Fibroblast of peridontal ligament (primary cell): ENCODE results near the gene RASAL3.
"Not testable (repeated sequence)": the region's sequence is repeated elsewhere in the genome, so short reads cannot be mapped to it uniquely, and the experiment has no call there.

Experiments used
- DNase-seq: peaks from one replicate; pipeline ENCODE4 v3.0.0-alpha.2; 2010; ENCODE audit errors: extremely low read depth

RASAL3 gene

DNA sequence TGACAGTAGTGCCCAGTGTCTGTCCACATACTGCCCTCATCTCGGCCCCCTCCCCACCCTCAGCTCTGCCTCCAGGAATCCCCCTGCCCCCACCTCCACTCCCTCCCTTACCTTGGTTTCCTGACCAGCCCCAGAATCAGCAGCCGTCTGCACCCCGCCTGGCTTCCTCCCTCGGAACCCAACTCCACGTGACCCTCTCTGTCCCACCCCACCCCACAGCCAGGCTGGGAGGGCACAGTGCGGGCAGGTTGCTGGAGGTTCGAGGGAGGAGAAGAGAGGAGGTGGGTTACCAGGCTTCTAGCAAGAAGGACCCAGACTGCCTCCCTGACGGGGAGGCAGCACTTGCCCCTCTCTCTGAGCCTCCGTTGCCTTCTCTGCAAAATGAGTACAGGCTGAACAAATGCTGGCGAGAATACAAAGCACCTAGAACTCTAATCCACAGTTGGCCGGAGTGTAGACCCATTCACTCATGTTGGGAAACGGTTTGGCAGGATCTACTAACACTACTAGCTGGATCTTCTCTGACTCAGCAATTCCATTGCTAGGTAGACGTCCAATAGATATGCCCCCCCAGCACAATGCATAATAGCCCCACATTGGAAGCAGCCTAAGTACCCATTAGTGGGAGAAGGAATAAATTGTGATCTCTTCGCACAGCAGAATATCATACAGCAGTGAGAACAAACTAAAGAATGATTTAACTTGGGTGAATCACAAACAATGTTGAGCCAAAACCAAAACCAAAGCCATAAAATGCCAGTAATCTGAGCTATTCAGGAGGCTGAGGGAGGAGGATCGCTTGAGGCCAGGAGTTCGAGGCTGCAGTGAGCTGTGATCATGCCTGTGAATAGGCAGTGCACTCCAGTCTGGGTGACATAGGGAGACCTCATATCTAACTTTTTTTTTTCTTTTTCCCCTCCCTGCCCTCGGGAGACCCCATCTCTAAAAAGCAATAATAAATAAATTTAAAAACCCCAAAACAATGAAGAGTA lies at the start of gene RASAL3:
Gene RASAL3 (minus strand): TSS at position 151 of the 992 bp plus-strand sequence. CDS start 186 bp downstream, outside the sequence.
- no peak for DNase-seq

DNA sequence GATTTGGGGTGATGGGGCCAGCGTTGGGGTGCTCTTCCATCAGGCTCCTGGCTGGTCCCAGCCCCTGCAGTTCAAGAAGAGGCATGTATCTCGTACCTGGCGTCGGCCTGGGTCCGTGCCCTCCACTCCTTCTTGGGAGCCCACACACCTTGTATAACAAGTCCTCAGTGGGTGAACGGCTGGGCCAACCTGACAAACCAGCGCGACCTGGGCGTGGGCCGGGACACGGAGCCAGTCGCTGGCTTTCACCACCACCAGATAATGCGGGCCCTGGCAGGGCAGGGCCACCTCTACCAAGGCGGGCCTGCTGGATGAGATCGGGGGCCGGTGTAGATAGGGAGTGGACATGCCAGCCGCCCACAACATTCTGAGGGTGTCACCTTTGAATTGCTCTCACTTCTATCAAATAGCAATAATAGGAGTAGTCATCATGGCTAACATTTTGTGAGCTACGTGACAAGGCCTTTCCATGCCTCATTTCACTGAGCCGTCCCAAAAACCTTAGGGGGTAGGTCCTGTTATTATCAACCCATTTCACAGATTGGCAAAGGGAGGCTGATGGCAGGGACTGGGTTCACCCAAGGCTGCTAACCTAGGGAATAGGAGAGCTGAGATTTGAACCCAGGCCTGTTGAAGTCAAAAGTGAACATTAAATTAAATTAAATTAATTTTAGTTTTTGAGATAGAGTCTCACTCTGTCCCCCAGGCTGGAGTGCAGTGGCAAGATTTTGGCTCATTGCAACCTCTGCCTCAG lies 47.5 kb upstream of the RASAL3 start:
- DNase-seq, result no peak

DNA sequence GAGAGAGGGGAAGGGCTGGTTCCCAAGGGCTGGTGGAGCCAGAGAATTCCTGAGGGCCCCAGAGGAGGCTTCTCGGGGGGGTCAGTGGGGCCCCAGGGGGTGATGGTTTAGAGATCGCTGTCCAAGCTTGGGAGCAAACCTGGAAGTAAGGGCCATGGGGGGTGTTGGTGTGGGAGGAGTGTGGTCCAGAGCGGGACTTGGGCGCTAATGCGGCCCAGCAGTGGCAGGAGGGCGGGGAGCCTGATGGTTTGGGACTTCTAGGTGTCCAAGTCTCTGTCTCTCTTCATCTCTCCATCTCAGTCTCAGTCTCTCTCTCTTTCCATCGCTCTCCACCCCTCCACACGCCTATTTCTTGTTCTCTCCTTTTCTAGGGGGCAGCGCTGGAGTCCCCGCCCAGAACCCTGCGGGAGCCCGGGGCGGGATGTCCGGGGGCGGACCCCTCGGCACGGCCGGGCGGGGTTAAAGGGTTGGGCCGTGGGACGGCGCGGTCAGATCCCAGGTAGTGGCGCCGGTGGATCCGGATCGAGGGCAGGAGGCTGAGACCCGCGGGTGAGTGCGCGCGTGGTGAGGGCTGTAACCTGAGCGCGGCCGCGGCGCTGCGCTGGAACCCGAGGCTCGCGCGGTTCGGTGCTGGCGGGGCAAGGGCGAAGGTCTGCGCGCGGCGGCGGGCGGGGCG lies 43.8 kb upstream of the RASAL3 start, which contains the start of gene CYP4F22:
Gene CYP4F22 (plus strand): TSS at position 491 of the 676 bp plus-strand sequence. CDS start 16,812 bp downstream, outside the sequence.
- no peak for DNase-seq

DNA sequence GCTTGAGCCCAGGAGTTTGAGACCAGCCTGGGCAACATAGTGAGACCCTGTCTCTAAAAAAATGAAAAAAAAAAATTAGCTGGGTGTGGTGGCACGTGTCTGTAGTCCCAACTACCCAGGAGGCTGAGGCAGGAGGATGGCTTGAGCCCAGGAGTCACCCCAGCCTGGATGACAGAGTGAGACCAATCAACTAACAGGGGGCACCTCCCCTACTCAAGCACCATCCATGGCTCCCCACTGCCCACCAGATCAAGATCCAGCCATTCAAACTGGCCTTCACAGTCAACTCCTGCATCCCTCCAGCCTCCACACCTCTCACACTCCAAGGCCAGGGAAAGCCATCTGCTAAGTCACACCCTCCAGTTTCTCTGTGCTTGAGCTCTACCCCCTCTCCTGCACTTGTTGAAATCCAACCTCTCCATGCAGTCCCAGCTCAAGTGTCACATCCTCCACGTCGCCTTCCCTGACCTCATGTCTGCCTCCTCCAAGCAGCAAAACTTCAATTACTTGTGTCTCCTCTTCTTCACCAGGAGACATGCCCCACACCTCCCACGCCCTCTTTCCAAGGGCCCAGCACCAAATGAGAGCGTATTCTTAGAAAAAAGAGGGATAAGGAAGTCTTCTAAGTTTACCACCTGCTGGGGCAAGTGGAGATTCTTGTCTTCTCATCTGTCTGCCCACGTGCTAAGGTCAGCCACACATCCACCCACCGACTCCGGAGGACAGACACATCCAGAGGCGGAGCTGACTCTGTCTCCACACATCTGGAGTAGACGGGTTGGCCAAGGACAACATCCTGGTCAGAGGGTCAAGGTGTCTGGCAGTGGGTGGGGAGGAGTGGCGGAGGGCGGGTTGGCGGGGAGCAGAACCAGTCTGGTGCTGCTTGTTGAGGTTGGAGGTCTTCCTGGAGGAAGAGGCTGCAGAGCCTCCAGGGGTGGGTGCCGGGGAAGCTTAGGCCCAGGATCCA lies 43.0 kb upstream of the RASAL3 start:
- DNase-seq, result no peak

DNA sequence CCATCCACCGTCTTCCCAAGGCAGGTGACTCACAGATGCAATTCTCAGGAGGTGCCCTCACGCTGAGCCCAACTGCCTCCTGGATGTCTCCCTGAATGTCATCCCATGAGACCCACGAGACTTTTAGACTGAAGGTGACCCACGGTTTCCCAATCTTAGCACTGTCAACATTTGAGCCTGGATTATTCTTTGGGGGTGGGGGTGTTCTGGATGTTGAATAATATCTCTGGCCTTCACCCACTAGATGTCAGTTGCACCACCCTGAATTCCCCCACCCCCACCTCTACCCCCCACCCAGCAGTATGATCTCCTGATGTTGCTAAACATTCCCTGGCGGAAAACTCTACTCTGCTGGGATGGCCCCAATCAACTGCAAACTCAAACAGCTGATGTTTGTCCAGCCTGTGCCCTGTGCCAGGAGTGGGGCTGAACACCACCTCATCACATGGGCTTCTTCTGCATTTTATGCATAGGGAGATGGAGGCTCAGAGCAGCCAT lies 41.8 kb upstream of the RASAL3 start:
- no peak for DNase-seq

DNA sequence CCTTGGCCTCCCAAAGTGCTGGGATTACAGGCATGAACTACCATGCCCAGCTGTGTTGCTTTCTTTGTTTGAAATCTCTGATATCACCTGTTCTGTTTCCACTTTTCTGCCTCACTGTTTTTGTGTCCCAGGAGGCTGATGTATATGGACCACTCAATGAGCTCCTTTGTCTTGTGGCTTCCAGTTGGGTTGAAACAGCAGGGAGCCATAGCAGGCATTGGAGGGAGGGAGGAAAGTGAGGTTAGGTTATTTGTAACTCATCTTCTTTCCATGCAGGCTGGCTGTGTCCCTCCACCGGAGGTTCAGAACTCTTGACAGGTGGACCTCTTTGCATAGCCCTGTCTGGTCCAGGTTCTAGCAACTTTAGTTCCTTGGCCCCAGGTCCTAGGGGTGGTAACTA lies 37.9 kb upstream of the RASAL3 start:
- DNase-seq, result no peak

DNA sequence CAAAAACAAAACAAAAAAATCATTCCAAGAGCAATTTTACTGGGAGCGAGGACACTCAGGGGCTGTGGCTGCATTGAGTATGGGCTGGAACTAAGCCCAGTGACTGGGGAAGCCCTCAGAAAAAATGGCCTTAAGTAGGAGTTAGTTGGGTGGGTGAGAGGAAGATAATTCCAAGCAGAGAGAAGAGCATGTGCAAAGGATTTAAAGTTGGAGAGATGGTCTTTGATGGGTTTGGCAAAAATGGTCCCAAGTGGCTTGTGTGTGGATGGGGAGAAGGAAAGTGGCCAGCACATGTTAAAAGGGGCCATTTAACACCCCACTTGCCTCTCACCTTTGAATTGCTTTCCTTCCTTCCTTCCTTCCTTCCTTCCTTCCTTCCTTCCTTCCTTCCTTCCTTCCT lies 37.3 kb upstream of the RASAL3 start:
- no peak for DNase-seq

DNA sequence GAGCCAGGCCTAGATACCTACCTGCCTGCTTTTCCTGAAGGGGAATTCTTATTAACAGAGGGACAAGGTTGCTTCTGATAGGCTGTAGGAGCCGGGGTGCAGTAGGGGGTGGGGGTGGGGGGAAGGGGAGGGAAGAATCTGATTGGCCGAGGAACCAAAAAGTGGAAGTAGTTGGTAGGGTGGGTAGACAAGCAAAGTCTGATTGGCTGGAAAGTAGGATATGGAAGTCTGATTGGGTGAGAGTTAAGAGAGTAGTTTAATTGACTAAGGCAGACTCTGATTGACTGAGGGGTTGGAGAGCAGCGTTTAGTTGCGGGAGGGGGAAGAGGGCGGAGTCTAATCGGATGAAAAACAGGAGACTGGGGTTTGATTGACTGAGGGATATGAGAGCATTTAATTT lies 34.6 kb upstream of the RASAL3 start:
- DNase-seq, result no peak

DNA sequence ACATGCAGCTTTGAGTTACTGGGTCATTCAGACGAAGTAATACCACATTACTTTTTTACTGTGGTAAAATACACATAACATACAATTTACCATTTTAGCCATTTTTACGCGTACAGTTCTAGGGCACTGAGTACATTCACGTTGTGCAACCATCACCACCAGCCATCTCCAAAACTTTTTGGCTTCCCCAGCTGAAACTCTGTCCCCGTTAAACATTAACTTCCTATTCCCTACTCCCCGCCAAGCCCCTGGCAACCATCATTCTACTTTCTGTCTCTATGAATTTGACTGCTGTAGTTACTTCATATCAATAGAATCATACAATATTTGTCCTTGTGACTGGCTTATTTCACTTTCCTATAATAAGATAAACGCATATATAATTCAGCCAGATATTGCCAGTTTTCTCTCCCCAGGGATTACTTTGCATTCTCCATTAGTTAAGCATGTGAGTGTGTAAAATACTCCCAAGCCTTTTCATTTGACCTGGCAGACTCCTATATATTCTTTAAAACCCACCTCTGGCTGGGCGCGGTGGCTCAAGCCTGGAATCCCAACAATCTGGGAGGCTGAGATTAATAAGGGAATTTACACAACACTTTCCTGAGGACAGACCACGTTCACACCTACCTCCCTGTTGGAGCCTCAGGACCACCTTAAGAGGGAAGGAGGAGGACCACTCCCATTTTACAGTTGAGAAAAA lies 34.0 kb upstream of the RASAL3 start:
- DNase-seq, result no peak

DNA sequence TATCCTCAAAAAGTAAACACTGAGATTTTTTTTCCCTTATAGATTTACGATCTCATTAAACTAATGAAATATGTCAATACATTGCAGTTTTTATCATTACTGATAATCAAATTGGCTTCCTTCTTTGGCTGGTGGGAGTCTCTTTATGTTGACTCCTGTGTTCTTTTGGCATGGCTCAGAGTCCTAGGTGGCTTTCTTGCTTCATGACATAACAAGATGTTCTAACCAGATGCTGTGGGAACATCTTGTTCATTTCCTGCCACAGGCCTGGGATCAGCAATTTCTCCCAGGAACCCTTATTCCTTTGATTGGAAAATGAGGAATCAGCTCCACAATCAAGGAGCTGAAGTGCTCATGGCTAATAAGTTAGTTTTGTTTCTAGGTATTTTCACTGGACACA lies 30.8 kb upstream of the RASAL3 start:
- no peak for DNase-seq

DNA sequence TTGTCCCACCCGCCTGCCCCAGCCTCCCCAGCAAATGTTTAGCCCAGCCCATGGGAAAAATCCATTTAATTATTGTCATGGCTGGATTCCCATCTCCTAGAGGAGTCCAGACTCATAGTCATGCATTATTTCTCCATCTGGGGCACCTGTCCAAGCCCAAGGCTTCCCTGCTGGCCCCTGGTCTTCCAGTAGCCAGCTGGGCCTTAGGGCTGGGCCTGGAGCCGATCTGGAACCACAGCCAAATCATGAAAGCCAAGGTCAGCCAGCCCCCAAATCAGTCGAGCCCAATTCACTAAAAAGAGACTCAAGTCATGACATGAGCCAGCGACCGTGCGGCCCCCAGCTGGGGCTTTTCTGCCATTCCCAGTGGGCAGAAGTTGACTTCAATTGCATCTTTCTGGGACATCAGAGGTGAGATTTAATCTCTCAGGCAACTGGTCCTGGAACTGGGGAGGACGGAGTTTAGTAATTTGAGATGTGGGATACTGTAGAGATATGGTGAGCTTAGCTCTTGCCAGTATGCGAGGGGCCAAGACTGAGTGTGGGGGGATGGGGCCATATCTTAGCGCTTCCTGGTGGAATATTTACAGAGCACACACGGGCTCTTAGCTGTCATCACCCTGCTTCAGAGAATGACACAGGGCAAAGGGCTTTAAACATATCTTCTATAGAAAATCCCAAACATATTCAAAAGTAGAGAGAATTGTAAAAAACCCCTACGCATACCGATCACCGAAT lies 24.3 kb upstream of the RASAL3 start:
- DNase-seq, result no peak

DNA sequence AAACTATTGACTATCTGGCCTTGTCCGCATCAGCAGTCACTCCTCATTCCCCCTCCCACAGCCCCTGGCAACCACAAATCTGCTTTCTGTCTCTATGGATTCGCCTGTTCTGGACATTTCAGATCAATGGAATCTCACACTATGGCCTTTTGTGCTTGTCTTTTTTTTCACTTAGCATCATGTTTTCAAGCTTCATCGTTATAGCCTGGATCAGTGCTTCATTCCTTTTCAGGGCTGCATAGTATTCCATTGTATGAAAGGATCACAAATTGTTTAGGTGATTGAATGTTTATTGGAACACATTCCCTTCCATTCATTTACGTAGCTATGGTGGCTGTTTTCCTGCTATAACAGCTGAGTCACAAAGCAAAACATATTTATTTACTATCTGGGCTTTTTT lies 22.7 kb upstream of the RASAL3 start:
- no peak for DNase-seq

DNA sequence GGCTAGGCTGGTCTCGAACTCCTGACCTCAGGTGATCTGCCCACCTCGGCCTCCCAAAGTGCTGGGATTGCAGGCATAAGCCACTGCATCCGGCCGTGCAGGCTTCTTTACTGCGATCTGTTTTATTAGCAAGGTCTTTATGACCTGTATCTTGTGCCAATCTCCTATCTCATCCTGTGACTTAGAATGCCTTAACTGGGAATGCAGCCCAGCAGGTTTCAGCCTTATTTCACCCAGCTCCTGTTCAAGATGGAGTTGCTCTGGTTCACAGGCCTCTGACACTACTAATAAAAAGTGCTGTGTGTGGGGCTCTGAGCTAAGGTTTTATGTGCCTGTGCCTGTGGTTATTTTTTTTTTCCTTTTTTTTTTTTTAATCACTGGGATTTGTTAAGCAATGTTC lies 21.4 kb upstream of the RASAL3 start:
- DNase-seq, result not testable (repeated sequence)

DNA sequence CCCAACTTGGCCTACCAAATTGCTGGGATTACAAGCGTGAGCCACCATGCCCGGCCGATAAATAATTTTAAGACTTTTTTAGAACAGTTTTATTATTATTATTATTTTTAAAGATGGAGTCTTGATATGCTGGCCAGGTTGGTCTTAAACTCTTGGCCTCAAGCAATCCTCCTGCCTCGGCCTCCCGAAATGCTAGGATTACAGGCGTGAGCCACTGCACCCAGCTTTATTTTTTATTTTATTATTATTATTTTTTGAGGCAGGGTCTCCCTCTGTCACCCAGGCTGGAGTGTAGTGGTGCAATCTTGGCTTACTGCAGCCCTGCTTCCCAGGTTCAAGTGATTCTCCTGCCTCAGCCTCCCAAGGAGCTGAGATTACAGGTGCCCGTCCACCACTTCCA lies 16.7 kb upstream of the RASAL3 start:
- not testable (repeated sequence) for DNase-seq

DNA sequence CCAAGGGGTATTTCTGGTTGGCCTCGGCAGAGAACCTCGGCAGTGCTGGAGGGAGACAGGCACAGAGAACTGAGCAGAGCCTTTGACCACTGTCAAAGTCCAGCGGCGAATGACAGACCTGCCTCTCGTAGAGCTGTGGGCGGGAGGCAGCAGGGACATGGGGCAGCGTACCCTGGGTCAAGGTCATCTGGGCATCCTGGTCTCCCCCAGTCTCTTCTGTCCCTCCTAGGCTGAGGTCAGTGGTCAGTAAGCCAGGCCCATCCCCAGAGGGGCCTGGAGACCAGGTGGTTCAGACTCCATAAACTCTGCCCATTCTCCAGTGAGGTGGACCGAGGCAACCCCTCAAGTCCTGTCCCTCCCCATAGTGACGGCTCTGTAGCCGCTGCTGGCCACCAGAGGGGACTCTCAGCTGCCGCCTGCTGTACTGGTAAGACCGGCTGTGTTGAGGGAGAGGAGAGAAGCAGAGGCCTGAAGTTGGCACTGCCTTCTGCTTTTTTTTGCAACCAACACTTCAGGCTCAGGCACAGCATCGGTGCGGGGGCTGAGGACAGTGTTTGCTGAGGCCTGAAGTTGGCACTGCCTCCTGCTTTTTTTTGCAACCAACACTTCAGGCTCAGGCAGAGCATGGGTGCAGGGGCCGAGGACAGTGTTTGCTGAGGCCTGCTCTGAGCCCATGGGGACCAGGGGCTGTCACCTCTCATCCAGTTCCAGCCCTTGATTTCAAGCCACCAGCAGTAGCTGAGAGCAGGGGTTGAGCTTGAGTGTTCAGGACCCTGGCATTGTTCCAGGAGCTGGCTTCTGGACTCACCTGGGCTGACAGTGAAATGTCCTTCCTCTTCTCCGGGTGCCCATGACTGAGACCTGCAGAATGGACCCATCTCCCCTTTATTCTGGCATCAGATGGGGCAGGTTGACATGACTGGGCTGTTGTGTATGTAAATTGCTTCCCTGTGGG lies 15.3 kb upstream of the RASAL3 start, which contains the start of gene PGLYRP2:
Gene PGLYRP2 (minus strand): TSS at position 111 of the 955 bp plus-strand sequence. CDS start 130 bp downstream, outside the sequence.
- DNase-seq, result no peak

DNA sequence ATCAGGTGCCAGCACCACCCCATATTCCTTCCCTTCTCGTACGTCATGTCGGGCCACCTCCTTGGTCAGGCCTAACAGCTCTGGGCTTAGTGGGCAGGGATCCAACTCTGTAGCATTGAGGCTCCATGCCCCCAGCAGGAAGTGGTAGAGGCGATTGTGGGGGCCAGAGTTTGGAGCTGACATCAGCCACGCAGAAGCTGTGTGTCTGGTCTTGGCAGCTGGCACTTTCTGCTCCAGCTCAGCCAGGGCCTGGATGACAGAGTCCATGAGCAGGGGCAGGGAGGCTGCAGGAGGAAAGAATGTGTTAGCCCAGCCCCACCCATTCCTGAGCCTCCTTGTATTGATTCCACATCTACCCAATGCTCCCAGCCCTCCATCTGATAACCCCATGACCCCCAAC lies 12.0 kb upstream of the RASAL3 start:
- DNase-seq, result no peak

DNA sequence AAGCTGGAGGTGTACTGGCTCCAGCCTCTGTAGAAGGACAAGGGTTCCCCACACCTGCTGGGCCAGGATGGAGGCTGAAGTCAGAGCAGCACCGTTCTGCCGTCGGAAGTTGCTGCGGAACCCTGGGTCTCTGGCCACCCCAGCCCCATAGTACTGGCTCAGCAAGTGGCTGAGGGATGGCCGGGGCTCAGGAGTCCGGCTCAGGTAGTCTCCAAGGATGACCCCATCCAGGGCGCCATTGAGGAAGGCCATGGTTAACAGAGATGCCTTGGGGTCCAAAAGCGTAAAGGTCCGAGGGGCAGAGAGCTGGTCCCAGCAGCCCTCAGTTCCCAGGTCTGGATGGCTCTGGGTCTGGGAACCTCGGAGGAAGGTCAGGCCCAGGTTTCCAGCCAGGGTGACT lies 11.3 kb upstream of the RASAL3 start:
- no peak for DNase-seq

DNA sequence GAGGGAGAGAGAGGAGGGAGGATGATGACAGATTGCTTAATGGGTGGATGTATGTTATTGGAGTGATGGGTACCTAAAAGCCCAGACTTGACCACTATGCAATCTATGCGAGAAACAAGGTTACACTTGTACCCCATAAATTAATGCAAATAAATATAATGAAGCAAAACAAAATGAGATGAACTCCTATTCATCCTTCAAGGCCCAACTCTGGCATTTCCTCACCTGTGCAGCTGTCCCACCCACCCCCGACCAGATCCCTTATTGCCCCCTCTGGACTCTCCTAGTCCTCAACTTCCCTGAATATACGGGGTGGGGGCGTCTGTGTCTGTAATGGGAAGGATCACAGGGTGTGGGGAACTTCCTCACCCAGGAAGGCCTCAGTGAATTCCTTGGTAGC lies 10.8 kb upstream of the RASAL3 start:
- DNase-seq, result no peak
